GM23248 (cell line): ENCODE results near the gene IFNGR1. TPM values are rescaled to one million over a fixed set of nuclear protein-coding genes. Genes with fewer than 3 reads are reported as not detected.

Experiments used
- DNase-seq: peaks from one replicate; pipeline ENCODE4 v3.0.0-alpha.2; 2015
- H2AFZ ChIP-seq: fragments of 200-600 bp; sonication (generic); 2 replicates; pipeline ENCODE4 v1.6.1; 2016; ENCODE audit warnings: antibody characterized with exemption
- H3F3A ChIP-seq: fragments of 200-600 bp; sonication (generic); 2 replicates; pipeline ENCODE4 v1.6.1; 2016; ENCODE audit warnings: mild to moderate bottlenecking, antibody characterized with exemption, mixed run types; ENCODE audit not compliant: insufficient read depth
- H3K27ac ChIP-seq: fragments of 200-600 bp; sonication (generic); 2 replicates; pipeline ENCODE4 v1.5.1; 2016; ENCODE audit warnings: mild to moderate bottlenecking
- H3K27me3 ChIP-seq: fragments of 200-600 bp; sonication (generic); replicated peaks from 2 replicates; pipeline ENCODE4 v1.6.1; 2016; ENCODE audit warnings: mild to moderate bottlenecking; ENCODE audit not compliant: insufficient read depth
- H3K36me3 ChIP-seq: fragments of 200-600 bp; sonication (generic); 2 replicates; pipeline ENCODE4 v1.6.1; 2016; ENCODE audit warnings: low read depth, mild to moderate bottlenecking
- H3K4me1 ChIP-seq: fragments of 200-600 bp; sonication (generic); 2 replicates; pipeline ENCODE4 v1.6.1; 2016; ENCODE audit warnings: mild to moderate bottlenecking; ENCODE audit not compliant: insufficient read depth
- H3K4me2 ChIP-seq: fragments of 200-600 bp; sonication (generic); one replicate; pipeline ENCODE4 v1.6.1; 2016; ENCODE audit warnings: mild to moderate bottlenecking; ENCODE audit not compliant: unreplicated experiment
- H3K4me3 ChIP-seq: fragments of 200-600 bp; sonication (generic); 2 replicates; pipeline ENCODE4 v1.5.1; 2016; ENCODE audit warnings: mild to moderate bottlenecking
- H3K79me2 ChIP-seq: fragments of 200-600 bp; sonication (generic); 2 replicates; pipeline ENCODE4 v1.6.1; 2016; ENCODE audit warnings: mild to moderate bottlenecking; ENCODE audit not compliant: insufficient read depth
- H3K9ac ChIP-seq: fragments of 200-600 bp; sonication (generic); 2 replicates; pipeline ENCODE4 v1.6.1; 2016; ENCODE audit warnings: mild to moderate bottlenecking
- H3K9me2 ChIP-seq: fragments of 200-600 bp; sonication (generic); 2 replicates; pipeline ENCODE4 v1.6.1; 2016; ENCODE audit warnings: mixed run types, mild to moderate bottlenecking, moderate library complexity; ENCODE audit not compliant: insufficient read depth
- H3K9me3 ChIP-seq: fragments of 200-600 bp; sonication (generic); one replicate; pipeline ENCODE4 v1.6.1; 2017; ENCODE audit warnings: low read depth
- H4K20me1 ChIP-seq: fragments of 200-600 bp; sonication (generic); 2 replicates; pipeline ENCODE4 v1.6.0; 2016; ENCODE audit not compliant: insufficient read depth
- EZH2 ChIP-seq: fragments of 200-600 bp; sonication (generic); IDR thresholded peaks from 2 replicates; pipeline ENCODE4 v1.6.1; 2018; ENCODE audit warnings: antibody characterized with exemption, mild to moderate bottlenecking; ENCODE audit not compliant: insufficient read depth, poor library complexity, severe bottlenecking
- EZH2phosphoT487 ChIP-seq: fragments of 200-600 bp; sonication (generic); IDR thresholded peaks from 2 replicates; pipeline ENCODE4 v1.6.1; 2018; ENCODE audit warnings: antibody characterized with exemption, moderate library complexity, mild to moderate bottlenecking, low read depth; ENCODE audit not compliant: insufficient read depth
- WGBS, 2 experiments: methylation state at CpG; one replicate each; pipeline ENCODE4 v1.1.6; 2015 to 2017; ENCODE audit warnings: low lambda C conversion rate in 2 of 2, low coverage in 1 of 2; ENCODE audit errors: missing lambda C conversion rate in 2 of 2; 5-methylcytosine and 5-hydroxymethylcytosine counted together
- in situ Hi-C: fragments of 300-500 bp; cut with MboI; formaldehyde crosslinking; loops from 2 replicates; pipeline ENCODE4 v1.15.0; 2020
- polyA plus RNA-seq: library from polyadenylated mRNA; unstranded; fragments of >200 nt; fragmentation: Nextera tagmentation; extraction: Ambion mirVana; gene quantifications from 2 replicates; pipeline ENCODE4 v1.2.1, GENCODE V29; 2016
- total RNA-seq: library from RNA; depleted of rRNA; stranded (reverse); fragments of >200 nt; shearing (Covaris generic); gene quantifications from 2 replicates; pipeline ENCODE4 v1.2.3, GENCODE V29; 2014

The IFNGR1 gene
- total and polyA plus RNA-seq, 2 experiments from 2014 or later: 58.8 to 61.6 TPM

- Histone ChIP-seq H3K9me2 (no peaks in the 10 kb centered on the region), H3K9ac (no peak overlapping the region), H2AFZ (no peak overlapping the region), H4K20me1 (no peaks in the 10 kb centered on the region), H3K9me3 (no peaks in the 10 kb centered on the region), H3K36me3 (no peaks in the 10 kb centered on the region), H3K27me3 (no peaks in the 10 kb centered on the region), H3K4me1 (peaks cover 4% of the 10 kb centered on the region), H3F3A (peaks cover 3% of the 10 kb centered on the region; the same call in 1 of the 2 replicates), H3K4me3 (no peak overlapping the region), H3K27ac (no peak overlapping the region), H3K79me2 (peaks cover 6% of the 10 kb centered on the region), H3K4me2 (no peak overlapping the region)
- in situ Hi-C loops: no loop called here
- peak; percentile 43 for DNase-seq
- 84% methylated on average over 6 of the region's 6 CpGs for WGBS, 2 experiments
- TF ChIP-seq EZH2: no peak
- TF ChIP-seq EZH2phosphoT487: no peak
Observed at GRCh38 chr6:137223370-137224131, 4.4 kb upstream of the IFNGR1 start.

DNA sequence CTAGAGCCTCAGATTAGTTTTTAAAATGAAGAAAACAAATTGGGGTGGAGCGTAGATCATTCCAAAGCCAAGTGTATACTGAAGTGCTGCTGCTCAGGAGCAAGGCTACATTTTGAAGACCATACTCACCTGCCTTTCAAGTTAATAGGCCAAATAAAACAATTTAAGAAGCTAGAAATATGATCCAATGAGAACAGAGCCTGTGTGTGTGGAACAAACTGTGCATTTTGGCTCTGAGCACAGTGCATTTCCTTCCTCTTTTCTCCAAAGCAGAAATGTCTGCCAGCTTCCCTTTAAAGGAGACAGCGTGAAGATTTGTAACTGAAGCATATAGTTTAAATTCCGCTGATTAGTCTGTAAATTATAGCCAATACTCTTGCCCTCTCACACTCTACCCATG, 3.2 kb upstream of the IFNGR1 start:
- in situ Hi-C loops: no loop called here
- no peak for TF ChIP-seq EZH2phosphoT487
- TF ChIP-seq EZH2: no peak
- Histone ChIP-seq H3K27me3 (no peaks in the 10 kb centered on the region), H3K9me3 (no peaks in the 10 kb centered on the region), H3K27ac (no peak overlapping the region), H2AFZ (no peak overlapping the region), H3K4me1 (peaks cover 9% of the 10 kb centered on the region), H3K9me2 (no peaks in the 10 kb centered on the region), H3K79me2 (peaks cover 18% of the 10 kb centered on the region), H3F3A (peaks cover 14% of the 10 kb centered on the region), H3K4me3 (no peak overlapping the region), H4K20me1 (no peaks in the 10 kb centered on the region), H3K36me3 (no peaks in the 10 kb centered on the region), H3K9ac (no peak overlapping the region), H3K4me2 (no peak overlapping the region)
- 45 to 54% methylated on average over 3 of the region's 3 CpGs for WGBS, 2 experiments
- DNase-seq: no peak

- Histone ChIP-seq H3K79me2 (peaks cover 44% of the 10 kb centered on the region), H3K9me3 (no peaks in the 10 kb centered on the region), H3K9ac (peak overlapping the region; percentile 97), H3K36me3 (no peaks in the 10 kb centered on the region), H3F3A (peaks cover 35% of the 10 kb centered on the region), H3K27me3 (no peaks in the 10 kb centered on the region), H2AFZ (peak overlapping the region; percentile 93), H3K4me3 (peak overlapping the region; percentile 85), H3K4me2 (peak overlapping the region; percentile 89), H3K27ac (peak overlapping the region; percentile 94), H4K20me1 (no peaks in the 10 kb centered on the region), H3K9me2 (no peaks in the 10 kb centered on the region), H3K4me1 (peaks cover 35% of the 10 kb centered on the region)
- DNase-seq: no peak
- 54 to 56% methylated on average over 6 of the region's 6 CpGs for WGBS, 2 experiments
- no peak for TF ChIP-seq EZH2phosphoT487
- no peak for TF ChIP-seq EZH2
- in situ Hi-C loops: no loop called here
Observed at GRCh38 chr6:137219664-137220252, 573 bp upstream of the IFNGR1 start.

GRCh38 chr6:137218473-137218916, 690 bp downstream of the IFNGR1 start:
- H3K4me3 ChIP-seq: peak overlapping the region; percentile 85
- H3K9ac ChIP-seq: peak overlapping the region; percentile 97
- no peaks in the 10 kb centered on the region for H3K36me3 ChIP-seq
- H3F3A ChIP-seq: peaks cover 35% of the 10 kb centered on the region
- 0 to 2% methylated on average over 13 of the region's 13 CpGs for WGBS, 2 experiments
- peak overlapping the region; percentile 98 for H3K4me2 ChIP-seq
- H3K4me1 ChIP-seq: peaks cover 46% of the 10 kb centered on the region
- H3K27ac ChIP-seq: peak overlapping the region; percentile 94
- no peaks in the 10 kb centered on the region for H4K20me1 ChIP-seq
- peak; percentile 90 for DNase-seq
- H3K9me3 ChIP-seq: no peaks in the 10 kb centered on the region
- H2AFZ ChIP-seq: peak overlapping the region; percentile 93
- H3K9me2 ChIP-seq: no peaks in the 10 kb centered on the region
- in situ Hi-C loops: no loop called here
- peaks cover 56% of the 10 kb centered on the region for H3K79me2 ChIP-seq
- no peaks in the 10 kb centered on the region for H3K27me3 ChIP-seq
- no peak for TF ChIP-seq EZH2phosphoT487
